ENCODE results near the gene HS6ST3.
"Not testable (repeated sequence)": the region's sequence is repeated elsewhere in the genome, so short reads cannot be mapped to it uniquely, and the experiment has no call there.

Gene HS6ST3

DNA sequence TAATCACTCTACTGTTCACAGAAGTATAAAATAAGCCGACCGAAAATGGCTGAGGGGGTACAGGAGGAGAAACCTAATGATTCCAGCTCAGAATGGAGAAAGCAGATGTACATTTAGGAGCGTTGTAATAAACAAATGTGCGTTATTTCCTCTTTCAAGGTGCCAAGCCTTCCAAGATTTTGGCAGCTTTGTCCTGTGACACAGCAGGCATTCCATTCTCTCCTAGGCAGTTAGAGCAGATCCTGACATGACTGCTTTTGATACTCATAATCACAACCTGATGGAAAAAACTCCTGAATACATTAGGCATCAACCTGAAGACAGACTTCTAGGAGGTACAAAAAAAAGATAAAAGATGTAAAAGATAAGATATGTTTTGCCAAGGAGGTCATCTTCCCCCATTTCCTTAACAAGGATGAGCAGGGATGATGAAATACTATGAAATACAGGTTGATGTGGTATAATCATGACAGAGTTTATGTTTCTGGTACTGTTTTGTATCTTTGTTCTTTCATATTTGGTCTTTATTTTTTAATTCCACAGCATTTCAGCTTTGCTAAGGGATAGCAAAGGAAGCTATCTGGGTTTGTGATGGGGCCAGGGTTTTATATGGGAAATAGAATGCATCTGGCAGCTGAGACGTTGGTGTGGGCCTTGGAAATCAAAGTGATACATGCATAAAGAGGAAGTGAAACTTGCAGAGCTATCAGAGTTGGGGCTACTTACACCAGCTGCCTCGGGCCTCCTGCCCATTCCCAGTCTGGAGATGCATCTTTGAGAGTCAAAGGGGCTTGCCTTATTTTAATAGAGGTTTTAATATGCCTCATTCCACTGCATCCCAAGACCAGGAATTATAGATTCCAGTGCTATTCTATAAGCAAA lies 681.8 kb downstream of the HS6ST3 start:
- TF ChIP-seq, protein P1, sequence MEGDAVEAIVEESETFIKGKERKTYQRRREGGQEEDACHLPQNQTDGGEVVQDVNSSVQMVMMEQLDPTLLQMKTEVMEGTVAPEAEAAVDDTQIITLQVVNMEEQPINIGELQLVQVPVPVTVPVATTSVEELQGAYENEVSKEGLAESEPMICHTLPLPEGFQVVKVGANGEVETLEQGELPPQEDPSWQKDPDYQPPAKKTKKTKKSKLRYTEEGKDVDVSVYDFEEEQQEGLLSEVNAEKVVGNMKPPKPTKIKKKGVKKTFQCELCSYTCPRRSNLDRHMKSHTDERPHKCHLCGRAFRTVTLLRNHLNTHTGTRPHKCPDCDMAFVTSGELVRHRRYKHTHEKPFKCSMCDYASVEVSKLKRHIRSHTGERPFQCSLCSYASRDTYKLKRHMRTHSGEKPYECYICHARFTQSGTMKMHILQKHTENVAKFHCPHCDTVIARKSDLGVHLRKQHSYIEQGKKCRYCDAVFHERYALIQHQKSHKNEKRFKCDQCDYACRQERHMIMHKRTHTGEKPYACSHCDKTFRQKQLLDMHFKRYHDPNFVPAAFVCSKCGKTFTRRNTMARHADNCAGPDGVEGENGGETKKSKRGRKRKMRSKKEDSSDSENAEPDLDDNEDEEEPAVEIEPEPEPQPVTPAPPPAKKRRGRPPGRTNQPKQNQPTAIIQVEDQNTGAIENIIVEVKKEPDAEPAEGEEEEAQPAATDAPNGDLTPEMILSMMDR (IDR thresholded peaks at IDR 0.05) = no peak
- Histone ChIP-seq H3K9me3 (no peaks in the 10 kb centered on the region), H3K36me3 (no peaks in the 10 kb centered on the region), H3K27ac (no peak overlapping the region), H3K4me3 (no peak overlapping the region), H3K4me1 (no peaks in the 10 kb centered on the region), H3K27me3 (no peaks in the 10 kb centered on the region)
- intact Hi-C loops (cut with DNase I; ENCODE audit: low total_unique reads) = no loop called here
- DNase-seq = peak in 1 of 2 donors; percentile 41

DNA sequence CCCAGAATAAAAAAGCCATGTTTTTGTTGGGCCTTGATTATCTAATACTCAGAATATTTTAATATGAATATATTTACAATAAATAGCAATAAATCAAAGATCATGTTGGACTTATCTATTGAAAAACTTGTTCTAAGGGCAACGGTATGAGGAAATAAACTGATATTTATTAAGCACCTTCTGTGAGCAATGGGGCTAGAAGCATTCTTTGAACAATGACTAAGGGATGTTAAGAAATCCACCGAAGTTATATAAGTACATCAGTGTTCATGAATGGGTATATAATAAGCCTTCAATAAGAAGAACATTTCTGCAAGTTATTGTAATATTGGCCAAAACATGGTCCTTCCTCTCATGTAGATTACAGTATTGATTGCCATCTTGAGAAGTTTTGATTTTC lies 682.5 kb downstream of the HS6ST3 start:
- no peaks in the 10 kb centered on the region for H3K36me3 ChIP-seq
- H3K4me3 ChIP-seq = no peak overlapping the region
- no peak overlapping the region for H3K27ac ChIP-seq
- no peaks in the 10 kb centered on the region for H3K9me3 ChIP-seq
- intact Hi-C loops (cut with DNase I; ENCODE audit: low total_unique reads) = no loop called here
- no peaks in the 10 kb centered on the region for H3K27me3 ChIP-seq
- H3K4me1 ChIP-seq = no peaks in the 10 kb centered on the region
- DNase-seq = no peak
- TF ChIP-seq, protein P1 (IDR thresholded peaks at IDR 0.05) = no peak

DNA sequence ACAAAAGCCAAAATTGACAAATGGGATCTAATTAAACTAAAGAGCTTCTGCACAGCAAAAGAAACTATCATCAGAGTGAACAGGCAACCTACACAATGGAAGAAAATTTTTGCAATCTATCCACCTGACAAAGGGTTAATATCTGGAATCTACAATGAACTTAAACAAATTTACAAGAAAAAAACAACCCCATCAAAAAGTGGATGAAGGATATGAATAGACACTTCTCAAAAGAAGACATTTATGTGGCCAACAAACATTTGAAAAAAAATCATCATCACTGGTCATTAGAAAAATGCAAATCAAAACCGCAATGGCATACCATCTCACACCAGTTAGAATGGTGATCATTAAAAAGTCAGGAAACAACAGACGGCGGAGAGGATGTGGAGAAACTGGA lies 688.4 kb downstream of the HS6ST3 start:
- H3K4me3 ChIP-seq; H3K27ac ChIP-seq; intact Hi-C loops (cut with DNase I; ENCODE audit: low total_unique reads); DNase-seq; H3K27me3 ChIP-seq; H3K36me3 ChIP-seq; H3K9me3 ChIP-seq: not testable (repeated sequence)
- peaks cover 0 to 42% (median 25%) of the 10 kb centered on the region in 4 donors for H3K4me1 ChIP-seq

DNA sequence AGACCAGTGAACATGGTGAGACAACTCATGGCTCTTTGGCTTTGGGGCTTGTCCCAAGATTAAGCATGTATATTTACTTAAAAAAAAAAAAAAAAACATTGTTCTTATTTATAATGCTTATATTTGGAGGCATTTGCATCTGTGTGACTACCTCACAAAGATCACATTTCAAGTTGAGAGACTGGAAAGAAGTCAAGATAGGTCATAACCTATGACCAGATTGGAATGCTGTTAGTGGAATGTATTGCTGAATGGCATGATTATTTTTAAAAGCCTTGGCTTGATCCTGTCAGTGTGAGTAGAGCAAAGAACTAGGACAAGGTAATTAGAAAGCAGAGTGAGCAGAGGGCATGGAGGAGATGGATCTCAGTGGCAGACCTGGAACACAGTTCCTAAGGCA lies 689.8 kb downstream of the HS6ST3 start:
- peaks cover 0 to 51% (median 25%) of the 10 kb centered on the region in 4 donors for H3K4me1 ChIP-seq
- intact Hi-C loops (cut with DNase I; ENCODE audit: low total_unique reads) = no loop called here
- H3K27me3 ChIP-seq = no peaks in the 10 kb centered on the region
- no peaks in the 10 kb centered on the region for H3K9me3 ChIP-seq
- H3K36me3 ChIP-seq = no peaks in the 10 kb centered on the region
- no peak overlapping the region for H3K4me3 ChIP-seq
- H3K27ac ChIP-seq = peak overlapping the region; percentile 72 to 81
- TF ChIP-seq, protein P1 (IDR thresholded peaks at IDR 0.05) = no peak
- DNase-seq = no peak

DNA sequence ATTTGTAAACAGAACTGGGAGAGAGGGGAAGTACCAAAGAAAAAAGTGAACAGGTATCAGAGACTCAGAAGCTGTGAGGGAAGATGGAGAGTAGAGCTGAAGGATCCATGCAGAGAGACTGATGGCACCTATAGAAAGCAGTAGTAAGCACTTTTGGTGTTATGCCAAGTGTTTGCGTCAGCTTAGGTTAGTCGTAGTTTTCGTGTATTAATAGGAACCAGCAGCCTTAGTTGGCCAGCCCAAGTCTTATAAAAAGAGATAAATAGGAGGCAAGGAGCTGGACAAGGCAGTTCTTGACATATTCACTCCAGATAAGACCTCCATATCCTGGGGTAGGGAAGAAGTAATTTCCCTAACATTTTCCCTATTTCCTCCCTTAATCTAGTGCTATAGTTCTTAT lies 690.2 kb downstream of the HS6ST3 start:
- DNase-seq = peak in 1 of 2 donors; percentile 38
- no peaks in the 10 kb centered on the region for H3K9me3 ChIP-seq
- peaks cover 0 to 51% (median 25%) of the 10 kb centered on the region in 4 donors for H3K4me1 ChIP-seq
- H3K27ac ChIP-seq = peak overlapping the region; percentile 72 to 81
- H3K27me3 ChIP-seq = no peaks in the 10 kb centered on the region
- intact Hi-C loops (cut with DNase I; ENCODE audit: low total_unique reads) = no loop called here
- H3K4me3 ChIP-seq = no peak overlapping the region
- H3K36me3 ChIP-seq = no peaks in the 10 kb centered on the region
- TF ChIP-seq, protein P1 (IDR thresholded peaks at IDR 0.05) = no peak

DNA sequence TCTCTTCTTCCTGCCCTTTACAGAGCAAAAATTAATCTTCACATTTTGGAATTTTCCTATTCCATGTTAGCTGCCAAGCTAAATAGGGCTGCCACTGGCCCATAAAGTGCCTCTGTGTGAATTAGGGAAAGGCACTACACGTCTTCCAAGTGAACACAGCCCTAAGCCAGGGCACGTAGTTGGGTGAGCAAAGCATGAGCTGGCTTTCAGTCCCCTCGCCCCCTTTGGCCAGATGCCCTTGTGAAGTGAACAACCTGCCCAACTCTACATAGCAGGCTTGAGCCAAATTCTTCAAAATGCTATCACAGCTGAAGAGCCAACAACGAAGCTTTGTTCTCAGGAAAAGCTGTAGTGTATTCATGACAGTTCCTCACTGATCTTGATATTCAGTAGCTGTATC lies 691.2 kb downstream of the HS6ST3 start:
- Histone ChIP-seq H3K4me3 (no peak overlapping the region), H3K27ac (peak overlapping the region; percentile 72 to 81)
- DNase-seq = peak; percentile 66 to 93

More for the DNA sequence above, 691.2 kb downstream of the HS6ST3 start:
- H3K36me3 ChIP-seq = no peaks in the 10 kb centered on the region
- intact Hi-C loops (cut with DNase I; ENCODE audit: low total_unique reads) = no loop called here
- H3K9me3 ChIP-seq = no peaks in the 10 kb centered on the region
- TF ChIP-seq, protein P1 (IDR thresholded peaks at IDR 0.05) = no peak
- no peaks in the 10 kb centered on the region for H3K27me3 ChIP-seq
- peaks cover 0 to 51% (median 25%) of the 10 kb centered on the region in 4 donors for H3K4me1 ChIP-seq

All from tibial artery (tissue), 4 donors.